Trophoblast cell (in vitro differentiated cells and primary cell): ENCODE measurements around the gene ITGA1.

Experiments
- DNase-seq, 2 donors: peaks; one replicate each; pipeline ENCODE4 v3.0.0-alpha.2; 2016
- H2AFZ ChIP-seq: 2 replicates; pipeline ENCODE4 v1.6.1; 2013; ENCODE audit warnings: low read length, moderate library complexity, mild to moderate bottlenecking; ENCODE audit not compliant: insufficient read depth, poor library complexity
- H2AK5ac ChIP-seq: 2 replicates; pipeline ENCODE4 v1.6.1; 2013; ENCODE audit warnings: mild to moderate bottlenecking, low read length
- H2BK120ac ChIP-seq: 2 replicates; pipeline ENCODE4 v1.6.1; 2013; ENCODE audit warnings: low read length, mild to moderate bottlenecking, moderate library complexity; ENCODE audit not compliant: insufficient read depth, poor library complexity
- H2BK12ac ChIP-seq: 2 replicates; pipeline ENCODE4 v1.6.1; 2013; ENCODE audit warnings: mild to moderate bottlenecking, low read length, moderate library complexity
- H2BK5ac ChIP-seq: 2 replicates; pipeline ENCODE4 v1.6.1; 2013; ENCODE audit warnings: low read length, low read depth, moderate library complexity, mild to moderate bottlenecking; ENCODE audit not compliant: poor library complexity
- H3K14ac ChIP-seq: 2 replicates; pipeline ENCODE4 v1.6.1; 2013; ENCODE audit warnings: mild to moderate bottlenecking, low read length
- H3K18ac ChIP-seq: 2 replicates; pipeline ENCODE4 v1.6.1; 2013; ENCODE audit warnings: mild to moderate bottlenecking, low read length
- H3K23ac ChIP-seq: 2 replicates; pipeline ENCODE4 v1.6.1; 2013; ENCODE audit warnings: low read length
- H3K27ac ChIP-seq: 2 replicates; pipeline ENCODE4 v1.5.1; 2013; ENCODE audit warnings: low read depth, mild to moderate bottlenecking, inconsistent platforms, low read length, moderate library complexity
- H3K27me3 ChIP-seq: 2 replicates; pipeline ENCODE4 v1.6.1; 2013; ENCODE audit warnings: inconsistent platforms, mild to moderate bottlenecking, low read length, moderate library complexity; ENCODE audit not compliant: insufficient read depth
- H3K36me3 ChIP-seq, 2 experiments: 1 replicate in 1 of 2; 2 replicates in 1 of 2; pipeline ENCODE4 v1.6.1; 2013; ENCODE audit warnings: low read length in 2 of 2, mild to moderate bottlenecking in 2 of 2, moderate library complexity in 1 of 2; ENCODE audit not compliant: insufficient read depth in 2 of 2, control insufficient read depth in 1 of 2
- H3K4ac ChIP-seq: 2 replicates; pipeline ENCODE4 v1.6.1; 2013; ENCODE audit warnings: low read depth, mild to moderate bottlenecking, low read length, moderate library complexity
- H3K4me1 ChIP-seq, 2 experiments: 1 replicate in 1 of 2; 2 replicates in 1 of 2; pipeline ENCODE4 v1.6.1; 2013; ENCODE audit warnings: low read length in 2 of 2, mild to moderate bottlenecking in 2 of 2, moderate library complexity in 1 of 2; ENCODE audit not compliant: insufficient read depth in 2 of 2, control insufficient read depth in 1 of 2
- H3K4me2 ChIP-seq: 2 replicates; pipeline ENCODE4 v1.6.1; 2013; ENCODE audit warnings: inconsistent platforms, mild to moderate bottlenecking, low read length, moderate library complexity
- H3K4me3 ChIP-seq: 2 replicates; pipeline ENCODE4 v1.5.1; 2013; ENCODE audit warnings: mild to moderate bottlenecking, low read depth, low read length, inconsistent platforms
- H3K79me1 ChIP-seq: one replicate; pipeline ENCODE4 v1.6.1; 2013; ENCODE audit warnings: low read length
- H3K79me2 ChIP-seq: 2 replicates; pipeline ENCODE4 v1.6.1; 2013; ENCODE audit warnings: low read length, mild to moderate bottlenecking; ENCODE audit not compliant: control insufficient read depth, insufficient read depth, poor library complexity
- H3K9ac ChIP-seq: 2 replicates; pipeline ENCODE4 v1.6.1; 2013; ENCODE audit warnings: mild to moderate bottlenecking, low read length
- H3K9me3 ChIP-seq: 2 replicates; pipeline ENCODE4 v1.6.1; 2013; ENCODE audit warnings: low read depth, mild to moderate bottlenecking, control low read depth, inconsistent platforms, low read length; ENCODE audit not compliant: insufficient read depth
- H4K12ac ChIP-seq: 2 replicates; pipeline ENCODE4 v1.6.1; 2013; ENCODE audit warnings: low read depth, mild to moderate bottlenecking, low read length, moderate library complexity
- H4K8ac ChIP-seq: 2 replicates; pipeline ENCODE4 v1.6.1; 2013; ENCODE audit warnings: low read depth, mild to moderate bottlenecking, low read length, moderate library complexity
- H4K91ac ChIP-seq: one replicate; pipeline ENCODE4 v1.6.1; 2013; ENCODE audit warnings: low read depth, mild to moderate bottlenecking, low read length, moderate library complexity
- WGBS: extraction: QIAGEN DNeasy Blood & Tissue Kit; methylation state at CpG from one replicate; pipeline ENCODE4 v1.1.7; 2013; ENCODE audit warnings: missing lambda C conversion rate; ENCODE audit not compliant: insufficient read length, insufficient coverage; ENCODE audit errors: extremely low coverage; 5-methylcytosine and 5-hydroxymethylcytosine counted together

The ITGA1 gene

GRCh38 chr5:52802272-52802973 lies 14.7 kb downstream of the ITGA1 start:
- no peak overlapping the region for H2BK5ac ChIP-seq
- H3K79me1 ChIP-seq: peaks cover 17% of the 10 kb centered on the region
- no peak overlapping the region for H3K18ac ChIP-seq
- H3K4me3 ChIP-seq: no peak overlapping the region
- no peaks in the 10 kb centered on the region for H3K27me3 ChIP-seq
- no peak overlapping the region for H3K23ac ChIP-seq
- H4K8ac ChIP-seq: no peak overlapping the region
- H4K91ac ChIP-seq: no peak overlapping the region
- H3K4me2 ChIP-seq: no peak overlapping the region
- no peak overlapping the region for H3K4ac ChIP-seq
- no peak for DNase-seq
- no peak overlapping the region for H4K12ac ChIP-seq
- H3K4me1 ChIP-seq: peaks cover 3 to 11% of the 10 kb centered on the region in 2 experiments
- no CpG with 5 or more reads among the region's 2 CpGs for WGBS
- no peak overlapping the region for H2BK12ac ChIP-seq
- H2BK120ac ChIP-seq: no peak overlapping the region
- H3K36me3 ChIP-seq: peaks cover 3 to 4% of the 10 kb centered on the region in 2 experiments
- peaks cover 9% of the 10 kb centered on the region for H3K79me2 ChIP-seq
- H3K27ac ChIP-seq: no peak overlapping the region
- no peak overlapping the region for H3K14ac ChIP-seq
- no peak overlapping the region for H2AFZ ChIP-seq
- no peaks in the 10 kb centered on the region for H3K9me3 ChIP-seq
- H3K9ac ChIP-seq: no peak overlapping the region
- H2AK5ac ChIP-seq: no peak overlapping the region

- Histone ChIP-seq H4K91ac (no peak overlapping the region), H3K4me1 (peaks cover 3 to 11% of the 10 kb centered on the region in 2 experiments), H2AFZ (no peak overlapping the region), H3K27ac (no peak overlapping the region), H4K8ac (no peak overlapping the region), H3K4ac (no peak overlapping the region), H3K23ac (no peak overlapping the region), H3K4me2 (no peak overlapping the region), H3K9ac (no peak overlapping the region), H3K14ac (no peak overlapping the region), H3K79me2 (peaks cover 9% of the 10 kb centered on the region), H3K18ac (no peak overlapping the region), H4K12ac (no peak overlapping the region), H2AK5ac (no peak overlapping the region), H3K36me3 (peaks cover 3 to 4% of the 10 kb centered on the region in 2 experiments), H3K9me3 (no peaks in the 10 kb centered on the region), H3K79me1 (peaks cover 17% of the 10 kb centered on the region), H3K4me3 (no peak overlapping the region), H3K27me3 (no peaks in the 10 kb centered on the region), H2BK120ac (no peak overlapping the region), H2BK12ac (no peak overlapping the region), H2BK5ac (no peak overlapping the region)
- no peak for DNase-seq
- WGBS: no CpG with 5 or more reads among the region's 6 CpGs
Measured at GRCh38 chr5:52802974-52803336, 15.2 kb downstream of the ITGA1 start.

DNA sequence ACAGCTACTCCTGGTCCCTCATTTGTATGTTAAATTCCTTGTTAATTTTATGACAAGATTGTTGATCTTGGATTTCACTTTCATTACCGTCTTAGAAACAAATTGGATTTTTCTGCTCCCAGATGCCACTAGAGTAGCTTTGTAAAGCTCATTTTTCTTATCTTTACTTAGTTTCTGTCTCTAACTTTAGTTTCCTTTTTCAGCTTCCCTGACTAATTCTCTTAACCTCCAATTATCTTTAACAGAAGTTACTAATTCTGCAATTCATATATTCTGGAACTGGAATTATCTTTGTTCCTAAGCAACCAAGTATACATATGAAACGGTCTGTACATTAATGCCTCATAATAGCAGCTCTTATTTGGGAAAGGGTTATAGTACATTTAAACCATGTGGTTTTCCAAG lies 16.7 kb downstream of the ITGA1 start:
- no peak overlapping the region for H3K23ac ChIP-seq
- H2BK5ac ChIP-seq: no peak overlapping the region
- H4K8ac ChIP-seq: no peak overlapping the region
- H2AK5ac ChIP-seq: no peak overlapping the region
- no peak overlapping the region for H4K91ac ChIP-seq
- H3K27me3 ChIP-seq: no peaks in the 10 kb centered on the region
- no peak overlapping the region for H3K4me2 ChIP-seq
- H3K4me1 ChIP-seq: peaks cover under 1 to 8% of the 10 kb centered on the region in 2 experiments
- no peak overlapping the region for H2BK12ac ChIP-seq
- peaks cover 3 to 4% of the 10 kb centered on the region in 2 experiments for H3K36me3 ChIP-seq
- no peak overlapping the region for H3K27ac ChIP-seq
- H3K4ac ChIP-seq: no peak overlapping the region
- no peak overlapping the region for H2BK120ac ChIP-seq
- no CpG with 5 or more reads among the region's 2 CpGs for WGBS
- peaks cover 13% of the 10 kb centered on the region for H3K79me1 ChIP-seq
- no peak overlapping the region for H3K4me3 ChIP-seq
- H3K9ac ChIP-seq: no peak overlapping the region
- no peak overlapping the region for H3K14ac ChIP-seq
- DNase-seq: no peak
- no peak overlapping the region for H2AFZ ChIP-seq
- H3K18ac ChIP-seq: no peak overlapping the region
- H4K12ac ChIP-seq: no peak overlapping the region
- no peaks in the 10 kb centered on the region for H3K9me3 ChIP-seq
- peaks cover 9% of the 10 kb centered on the region for H3K79me2 ChIP-seq

- Histone ChIP-seq H3K9me3 (no peaks in the 10 kb centered on the region), H2BK120ac (no peak overlapping the region), H3K9ac (no peak overlapping the region), H3K4ac (no peak overlapping the region), H4K12ac (no peak overlapping the region), H2AFZ (no peak overlapping the region), H3K23ac (no peak overlapping the region), H3K27me3 (no peaks in the 10 kb centered on the region), H3K79me1 (peaks cover 12% of the 10 kb centered on the region), H2BK5ac (no peak overlapping the region), H3K36me3 (peaks cover 3 to 4% of the 10 kb centered on the region in 2 experiments), H4K8ac (no peak overlapping the region), H3K4me3 (no peak overlapping the region), H3K27ac (no peak overlapping the region), H3K18ac (no peak overlapping the region), H3K14ac (no peak overlapping the region), H2BK12ac (no peak overlapping the region), H3K79me2 (peaks cover 11% of the 10 kb centered on the region), H4K91ac (no peak overlapping the region), H2AK5ac (no peak overlapping the region), H3K4me1 (peaks cover 3 to 11% of the 10 kb centered on the region in 2 experiments), H3K4me2 (no peak overlapping the region)
- WGBS: no CpG with 5 or more reads among the region's 2 CpGs
- peak in 1 of 2 donors; percentile 41 for DNase-seq
Measured at GRCh38 chr5:52804981-52805380, 17.3 kb downstream of the ITGA1 start.
